Stimulated activated naive CD8-positive, alpha-beta T cell treated with anti-CD3 and anti-CD28 coated beads, Interleukin-15, amount 100 ng/mL, for 72 hours (primary cell): ENCODE measurements around the gene CEACAM19.
"Not testable (repeated sequence)": the region's sequence is repeated elsewhere in the genome, so short reads cannot be mapped to it uniquely, and the experiment has no call there.

Experiments
- ATAC-seq: fragments of 150-1000 bp; cut with Tn5 transposase; 2 replicates; pipeline ENCODE4 v1.10.0; 2021; ENCODE audit warnings: mild to moderate bottlenecking, moderate library complexity
- DNase-seq, 2 donors: peaks; one replicate each; pipeline ENCODE4 v3.0.0; 2021 to 2022
- H3K27ac Mint-ChIP-seq, 2 donors: one replicate each; pipeline ENCODE4 v1.8.0; 2022; ENCODE audit warnings: mild to moderate bottlenecking in 2 of 2, mixed read lengths in 2 of 2, moderate library complexity in 2 of 2
- H3K27me3 Mint-ChIP-seq: one replicate; pipeline ENCODE4 v1.8.0; 2022; ENCODE audit warnings: mixed read lengths
- H3K4me1 Mint-ChIP-seq: one replicate; pipeline ENCODE4 v1.8.0; 2022; ENCODE audit warnings: mild to moderate bottlenecking, mixed read lengths
- H3K4me3 Mint-ChIP-seq, 2 donors: one replicate each; pipeline ENCODE4 v1.8.0; 2022; ENCODE audit warnings: mild to moderate bottlenecking in 2 of 2, mixed read lengths in 2 of 2, moderate library complexity in 1 of 2
- H3K9me3 Mint-ChIP-seq, 2 donors: one replicate each; pipeline ENCODE4 v1.8.0; 2022; ENCODE audit warnings: mixed read lengths in 2 of 2

CEACAM19 gene, protein sequence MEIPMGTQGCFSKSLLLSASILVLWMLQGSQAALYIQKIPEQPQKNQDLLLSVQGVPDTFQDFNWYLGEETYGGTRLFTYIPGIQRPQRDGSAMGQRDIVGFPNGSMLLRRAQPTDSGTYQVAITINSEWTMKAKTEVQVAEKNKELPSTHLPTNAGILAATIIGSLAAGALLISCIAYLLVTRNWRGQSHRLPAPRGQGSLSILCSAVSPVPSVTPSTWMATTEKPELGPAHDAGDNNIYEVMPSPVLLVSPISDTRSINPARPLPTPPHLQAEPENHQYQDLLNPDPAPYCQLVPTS

DNA sequence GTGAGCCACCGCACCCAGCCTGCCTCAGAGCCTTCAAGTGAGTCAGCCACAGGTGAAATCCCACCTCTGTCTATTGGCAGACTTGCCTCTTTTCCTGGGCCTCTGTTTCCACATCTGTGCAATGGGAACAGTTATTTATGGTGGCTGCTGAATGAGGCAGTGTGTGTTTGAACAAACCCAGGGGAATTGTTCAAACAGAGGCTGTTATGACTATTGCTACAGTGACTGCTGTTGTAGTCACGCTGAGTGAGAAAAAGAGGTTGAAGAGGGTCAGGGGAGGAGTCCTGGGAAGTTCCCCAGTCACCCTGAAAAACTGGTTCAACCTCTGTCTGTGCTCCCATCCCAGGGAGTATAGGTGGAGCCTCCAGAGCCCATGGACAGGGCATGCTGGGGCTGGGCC is at the start of gene CEACAM19:
Gene CEACAM19 (plus strand): TSS at position 83 of the 400 bp plus-strand sequence. CDS start 450 bp downstream, outside the sequence.
- Mint-ChIP-seq H3K27me3 (no peaks in the 10 kb centered on the region), H3K27ac (no peak within 1 kb of the TSS), H3K4me1 (no peaks in the 10 kb centered on the region), H3K9me3 (no peaks in the 10 kb centered on the region), H3K4me3 (no peak within 1 kb of the TSS)
- DNase-seq (no peak), ATAC-seq (no peak)

DNA sequence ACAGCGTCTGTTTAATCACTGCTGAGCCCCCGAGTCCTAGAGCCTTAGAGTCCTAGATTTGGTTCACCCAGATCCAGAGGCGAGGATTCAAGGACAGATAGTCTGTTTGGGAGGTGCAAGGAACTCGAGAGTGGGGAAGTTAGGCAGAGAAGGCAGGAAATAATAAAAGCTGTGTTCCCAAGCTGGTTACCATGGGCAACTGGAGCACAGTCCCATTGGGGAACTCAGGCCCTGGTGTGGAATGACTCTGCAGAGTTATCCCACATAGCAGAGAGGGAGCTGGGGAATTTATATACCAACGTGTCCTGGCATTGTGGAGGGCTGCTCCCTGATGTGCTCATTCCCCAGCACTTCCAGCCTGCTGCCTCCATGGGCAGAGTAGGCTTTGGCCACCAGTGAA is 48.2 kb upstream of the CEACAM19 start:
- DNase-seq (no peak), ATAC-seq (no peak)
- no peaks in the 10 kb centered on the region for H3K9me3 Mint-ChIP-seq
- no peak overlapping the region for H3K27ac Mint-ChIP-seq
- no peaks in the 10 kb centered on the region for H3K4me1 Mint-ChIP-seq
- H3K4me3 Mint-ChIP-seq, result no peak overlapping the region
- no peaks in the 10 kb centered on the region for H3K27me3 Mint-ChIP-seq

DNA sequence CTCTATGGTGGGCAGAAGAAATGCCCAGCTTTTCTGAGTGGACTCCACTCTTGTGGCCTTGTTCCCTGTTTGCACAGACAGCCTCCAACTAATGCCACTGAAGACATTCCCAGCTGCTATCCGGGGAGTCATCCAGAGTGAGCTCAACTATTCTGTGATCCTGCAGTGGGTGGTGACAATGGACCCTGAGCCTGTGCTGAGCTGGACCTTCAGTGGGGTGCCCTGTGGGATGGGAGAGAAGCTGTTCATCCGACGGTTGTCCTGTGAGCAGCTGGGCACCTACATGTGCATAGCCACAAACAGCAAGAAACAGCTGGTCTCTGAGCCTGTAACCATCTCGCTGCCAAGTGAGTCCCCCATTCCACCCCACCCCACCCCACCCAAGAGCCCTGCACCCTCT is 47.7 kb upstream of the CEACAM19 start:
- Mint-ChIP-seq H3K4me1 (no peaks in the 10 kb centered on the region), H3K27ac (no peak overlapping the region), H3K27me3 (no peaks in the 10 kb centered on the region), H3K4me3 (no peak overlapping the region), H3K9me3 (no peaks in the 10 kb centered on the region)
- no peak for DNase-seq
- no peak for ATAC-seq

DNA sequence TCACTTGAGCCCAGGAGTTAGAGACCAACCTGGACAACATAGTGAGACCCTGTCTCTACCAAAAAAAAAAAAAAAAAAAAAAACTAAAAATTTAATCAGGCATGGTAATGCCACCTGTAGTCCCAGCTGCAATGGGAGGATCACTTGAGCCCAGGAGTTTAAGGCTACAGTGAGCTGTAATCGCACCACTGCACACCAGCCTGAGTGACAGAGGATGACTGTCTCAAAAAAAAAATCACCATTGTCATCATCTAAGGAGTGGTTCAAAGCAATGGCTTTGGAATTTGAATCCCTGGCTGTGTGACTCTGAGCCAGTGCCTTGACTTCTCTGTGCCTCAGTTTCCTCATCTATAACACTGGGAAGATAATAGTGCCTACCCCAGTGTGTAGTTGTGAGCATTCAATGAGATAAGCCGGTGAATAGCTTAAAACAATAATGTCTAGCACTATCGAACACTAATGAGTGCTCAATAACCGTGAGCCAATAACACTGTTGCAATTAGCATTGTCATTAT is 46.4 kb upstream of the CEACAM19 start:
- Mint-ChIP-seq H3K27me3 (no peaks in the 10 kb centered on the region), H3K4me3 (no peak overlapping the region), H3K9me3 (no peaks in the 10 kb centered on the region), H3K27ac (no peak overlapping the region), H3K4me1 (no peaks in the 10 kb centered on the region)
- no peak for DNase-seq
- no peak for ATAC-seq

DNA sequence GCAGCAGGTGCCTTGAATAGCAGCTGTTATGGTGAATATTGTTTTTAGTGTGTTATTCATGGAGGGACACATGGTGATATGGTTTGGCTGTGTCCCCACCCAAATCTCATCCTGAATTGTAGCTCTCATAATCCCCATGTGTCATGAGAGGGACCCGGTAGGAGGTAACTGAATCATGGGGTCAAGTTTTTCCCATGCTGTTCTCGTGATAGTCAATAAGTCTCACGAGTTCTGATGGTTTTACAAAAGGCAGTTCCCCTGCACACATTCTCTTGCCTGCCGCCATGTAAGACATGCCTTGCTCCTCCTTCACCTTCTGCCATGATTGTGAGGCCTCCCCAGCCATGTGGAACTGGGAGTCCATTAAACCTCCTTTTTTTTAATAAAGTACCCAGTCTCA is 45.6 kb upstream of the CEACAM19 start:
- H3K9me3 Mint-ChIP-seq, H3K4me1 Mint-ChIP-seq, ATAC-seq, H3K27ac Mint-ChIP-seq, H3K4me3 Mint-ChIP-seq, DNase-seq, H3K27me3 Mint-ChIP-seq: not testable (repeated sequence)

DNA sequence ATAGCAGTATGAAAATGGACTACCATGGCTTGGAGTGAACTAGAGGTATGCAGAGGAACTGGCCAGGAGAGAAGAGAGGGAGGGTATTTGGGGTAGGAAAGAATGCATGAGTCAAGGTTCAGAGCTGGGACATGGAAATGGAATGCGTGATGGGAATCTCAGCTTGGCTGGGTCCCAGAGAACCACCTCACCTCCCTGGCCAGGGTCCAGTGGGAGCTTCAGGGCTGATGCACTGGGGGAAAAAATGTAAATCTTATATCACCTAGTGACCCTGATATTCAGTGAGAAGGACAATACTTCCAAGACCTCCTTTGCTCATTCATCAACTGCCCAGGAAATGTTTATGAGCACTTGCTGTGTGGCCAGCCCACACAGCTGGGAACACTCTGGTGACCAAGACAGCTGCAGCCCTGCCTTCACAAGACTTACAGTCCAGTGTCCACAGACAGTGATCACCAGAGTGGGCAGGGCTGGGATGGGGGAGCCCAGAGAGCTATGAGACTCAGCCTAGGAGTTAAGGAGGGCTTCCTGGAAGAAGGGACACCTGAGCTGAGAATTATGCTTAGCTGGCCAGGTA is 45.1 kb upstream of the CEACAM19 start:
- no peak overlapping the region for H3K27ac Mint-ChIP-seq
- no peak for DNase-seq

DNA sequence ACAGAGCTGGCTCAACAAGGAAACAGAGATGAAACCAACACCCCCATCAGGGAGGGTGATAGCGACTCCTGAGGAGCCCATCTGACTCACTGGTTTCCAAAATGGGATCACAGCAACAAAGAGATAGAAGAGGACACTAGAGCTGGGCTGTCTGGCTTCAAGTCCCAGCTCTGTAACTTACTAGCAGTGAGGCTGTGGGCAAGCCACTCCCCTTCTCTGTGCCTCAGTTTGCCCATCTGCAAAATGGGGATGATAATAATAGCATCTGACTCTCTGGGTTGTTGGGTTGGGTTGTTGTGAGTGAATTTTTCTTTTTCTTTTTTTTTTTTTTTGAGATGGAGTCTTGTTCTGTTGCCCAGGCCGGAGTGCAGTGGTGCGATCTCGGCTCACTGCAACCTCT is 43.7 kb upstream of the CEACAM19 start:
- no peak overlapping the region for H3K4me3 Mint-ChIP-seq
- H3K9me3 Mint-ChIP-seq, result no peaks in the 10 kb centered on the region
- ATAC-seq (no peak), DNase-seq (no peak)
- H3K4me1 Mint-ChIP-seq, result no peaks in the 10 kb centered on the region
- H3K27ac Mint-ChIP-seq, result no peak overlapping the region
- no peaks in the 10 kb centered on the region for H3K27me3 Mint-ChIP-seq

More for the DNA sequence above, 45.1 kb upstream of the CEACAM19 start:
- ATAC-seq, result no peak
- H3K4me3 Mint-ChIP-seq, result no peak overlapping the region
- no peaks in the 10 kb centered on the region for H3K4me1 Mint-ChIP-seq
- no peaks in the 10 kb centered on the region for H3K27me3 Mint-ChIP-seq
- H3K9me3 Mint-ChIP-seq, result no peaks in the 10 kb centered on the region

DNA sequence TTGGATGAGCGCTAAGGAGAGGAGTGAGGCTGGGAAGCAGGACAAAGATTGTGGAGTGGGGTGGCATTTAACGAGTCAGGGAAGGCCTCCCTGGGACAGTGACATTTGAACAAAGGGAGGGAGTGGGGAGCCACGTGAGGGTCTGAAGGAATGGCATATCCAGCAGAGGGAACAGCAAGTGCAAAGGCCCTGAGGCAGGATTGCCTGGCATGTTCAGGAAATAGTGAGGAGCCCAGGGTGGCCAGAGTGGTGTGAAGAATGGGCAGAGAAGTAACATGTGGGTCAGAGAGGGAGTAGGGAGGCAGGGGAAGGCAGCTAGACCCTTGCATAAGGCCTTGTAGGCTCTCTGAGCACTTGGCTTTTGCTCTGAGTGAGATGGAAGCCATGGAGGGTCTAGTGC is 42.5 kb upstream of the CEACAM19 start:
- no peak for DNase-seq
- no peak for ATAC-seq
- H3K9me3 Mint-ChIP-seq, result no peaks in the 10 kb centered on the region
- H3K4me1 Mint-ChIP-seq, result no peaks in the 10 kb centered on the region
- peaks cover 5% of the 10 kb centered on the region for H3K27me3 Mint-ChIP-seq
- no peak overlapping the region for H3K27ac Mint-ChIP-seq
- no peak overlapping the region for H3K4me3 Mint-ChIP-seq

DNA sequence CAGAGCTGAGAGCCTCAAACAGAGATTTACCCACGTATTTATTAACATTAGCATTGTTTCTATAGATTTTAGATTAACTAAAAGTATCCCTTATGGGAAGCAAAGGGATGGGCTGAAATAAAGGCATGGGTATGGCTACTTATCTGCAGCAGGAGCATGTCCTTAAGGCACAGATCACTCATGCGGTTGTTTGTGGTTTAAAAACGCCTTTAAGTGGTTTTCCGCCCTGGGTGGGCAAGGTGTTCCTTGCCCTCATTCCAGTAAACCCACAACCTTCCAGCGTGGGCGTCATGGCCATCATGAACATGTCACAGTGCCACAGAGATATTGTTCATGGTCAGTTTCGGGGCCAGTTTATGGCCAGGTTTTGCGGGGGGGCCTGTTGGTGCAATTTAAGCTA is 39.7 kb upstream of the CEACAM19 start:
- H3K4me3 Mint-ChIP-seq, DNase-seq, H3K9me3 Mint-ChIP-seq, H3K27ac Mint-ChIP-seq, H3K4me1 Mint-ChIP-seq, ATAC-seq: not testable (repeated sequence)
- H3K27me3 Mint-ChIP-seq, result peaks cover 22% of the 10 kb centered on the region

DNA sequence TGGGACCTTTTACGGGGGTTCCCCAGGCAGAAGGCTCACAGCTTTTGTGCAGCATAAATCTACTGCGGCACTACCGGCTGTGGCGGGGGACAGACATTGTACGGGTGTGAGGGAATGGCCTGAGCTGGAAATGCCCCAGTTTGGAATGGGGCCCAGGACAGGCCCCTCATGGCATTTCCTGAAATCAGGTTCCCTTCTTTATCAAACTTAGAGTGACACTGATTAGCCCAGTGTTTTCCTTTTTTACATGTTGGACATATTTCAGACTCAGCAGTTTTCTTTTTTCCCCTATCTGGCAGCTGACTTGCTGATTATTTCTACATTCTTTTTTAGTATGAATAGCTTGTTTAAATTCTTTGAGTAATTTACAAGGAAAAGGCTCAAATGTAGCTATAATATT is 37.2 kb upstream of the CEACAM19 start:
- not testable (repeated sequence) for H3K27ac Mint-ChIP-seq, H3K9me3 Mint-ChIP-seq, ATAC-seq

DNA sequence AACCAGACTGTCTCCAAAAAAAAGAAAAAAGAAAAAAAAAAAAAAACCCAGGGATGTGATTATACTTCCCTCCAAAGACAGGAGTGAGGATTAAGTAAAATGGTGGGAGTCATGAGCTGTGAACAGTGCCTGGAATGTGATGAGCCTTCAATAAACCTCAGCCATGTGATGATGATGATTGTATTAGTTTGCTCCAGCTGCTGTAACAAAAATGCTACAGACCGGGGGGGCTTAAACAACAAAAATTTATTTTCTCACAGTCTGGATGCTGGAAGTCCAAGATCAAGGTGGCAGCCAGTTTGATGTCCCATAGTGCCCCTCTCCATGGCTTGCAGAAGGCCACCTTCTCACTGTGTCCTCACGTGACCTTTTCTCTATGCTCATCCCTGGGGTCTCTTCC is 36.5 kb upstream of the CEACAM19 start:
- ATAC-seq (no peak), DNase-seq (no peak)
- Mint-ChIP-seq H3K27me3 (peaks cover 23% of the 10 kb centered on the region), H3K4me1 (no peaks in the 10 kb centered on the region), H3K9me3 (no peaks in the 10 kb centered on the region), H3K27ac (no peak overlapping the region), H3K4me3 (no peak overlapping the region)

More for the DNA sequence above, 37.2 kb upstream of the CEACAM19 start:
- H3K4me1 Mint-ChIP-seq, DNase-seq, H3K4me3 Mint-ChIP-seq: not testable (repeated sequence)
- H3K27me3 Mint-ChIP-seq, result peaks cover 23% of the 10 kb centered on the region

DNA sequence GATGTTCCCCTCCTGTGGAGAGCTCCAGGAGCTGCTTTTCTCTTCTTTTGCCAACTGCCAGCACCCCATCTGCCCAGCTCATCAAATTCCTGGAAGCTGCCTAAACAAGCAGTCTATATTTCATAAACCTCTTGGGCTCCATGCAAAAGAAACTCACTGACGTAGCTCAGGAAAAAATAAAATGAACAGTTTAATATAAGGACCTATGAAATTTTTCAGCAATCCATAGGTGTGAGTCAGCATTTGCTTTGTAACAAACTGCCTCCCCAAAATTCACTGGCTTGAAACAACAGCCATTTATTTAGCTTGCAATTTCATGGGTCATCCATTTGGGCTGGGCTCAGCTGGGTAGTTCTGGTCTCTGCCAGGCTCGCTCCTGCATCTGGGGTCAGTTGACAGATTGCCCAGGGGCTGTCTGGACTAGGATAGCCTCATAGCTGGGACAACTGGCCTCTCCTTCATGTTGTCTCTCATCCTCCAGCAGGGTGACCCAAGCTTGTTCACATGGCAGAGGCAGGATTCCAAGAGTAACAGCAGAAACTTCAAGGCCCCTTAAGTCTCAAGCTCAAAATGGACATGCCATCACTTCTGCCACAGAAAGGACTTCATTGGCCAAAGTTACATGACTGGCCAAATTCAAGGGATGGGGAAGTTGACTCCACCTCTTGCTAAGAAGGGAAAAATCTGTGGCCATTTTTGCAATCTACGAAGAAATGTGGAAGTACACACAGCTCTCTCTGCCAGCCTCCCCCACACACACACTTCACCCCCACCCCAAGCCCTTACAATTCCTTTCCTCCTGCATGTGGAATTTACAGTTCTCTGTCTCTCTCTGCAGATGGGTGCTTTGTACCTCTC is 35.5 kb upstream of the CEACAM19 start:
- DNase-seq, result no peak
- Mint-ChIP-seq H3K27me3 (peaks cover 23% of the 10 kb centered on the region), H3K4me1 (no peaks in the 10 kb centered on the region), H3K4me3 (no peak overlapping the region), H3K27ac (peak overlapping the region in 1 of 2 donors; percentile 61), H3K9me3 (no peaks in the 10 kb centered on the region)
- no peak for ATAC-seq

DNA sequence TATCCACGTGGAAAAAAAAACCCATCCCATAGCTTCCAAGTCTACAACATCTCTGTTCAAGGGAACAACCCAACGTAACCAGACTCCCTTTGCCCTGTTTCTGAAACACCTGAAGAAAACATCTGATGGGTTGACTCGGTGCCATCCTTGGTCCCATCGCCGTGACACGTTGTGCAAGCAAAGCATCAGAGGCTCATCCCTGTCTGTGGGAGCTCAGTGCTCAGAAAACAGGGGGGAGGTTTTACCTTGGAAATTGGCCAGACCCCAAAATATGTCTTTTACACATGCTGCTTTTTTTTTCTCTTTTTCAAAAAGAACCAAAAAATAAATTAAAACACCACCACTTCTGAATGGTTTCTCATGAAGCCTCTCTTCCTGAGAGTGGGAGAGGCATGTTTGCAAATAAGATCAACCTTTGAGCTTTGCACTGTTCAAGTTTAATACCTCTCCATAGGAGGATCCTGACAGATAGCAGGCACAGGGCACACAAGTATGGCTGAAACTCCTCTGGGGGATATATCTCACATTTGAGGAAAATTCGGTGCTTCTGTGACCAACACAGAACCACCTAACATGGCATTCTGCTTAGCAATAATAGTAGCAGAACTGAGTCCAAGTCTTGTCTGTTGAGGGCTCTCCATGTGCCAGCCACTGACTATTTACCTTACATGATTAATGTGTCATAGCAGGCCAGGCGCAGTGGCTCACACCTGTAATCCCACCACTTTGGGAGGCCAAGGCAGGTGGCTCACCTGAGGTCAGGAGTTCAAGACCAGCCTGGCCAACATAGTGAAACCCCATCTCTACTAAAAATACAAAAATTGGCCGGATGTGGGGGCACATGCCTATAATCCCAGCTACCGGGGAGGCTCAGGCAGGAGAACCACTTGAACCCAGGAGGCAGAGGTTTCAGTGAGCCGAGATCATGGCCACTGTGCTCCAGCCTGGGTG is 34.6 kb upstream of the CEACAM19 start:
- Mint-ChIP-seq H3K27ac (peak overlapping the region in 1 of 2 donors; percentile 61), H3K27me3 (peaks cover 23% of the 10 kb centered on the region), H3K4me3 (no peak overlapping the region), H3K9me3 (no peaks in the 10 kb centered on the region), H3K4me1 (no peaks in the 10 kb centered on the region)
- ATAC-seq (no peak), DNase-seq (no peak)

DNA sequence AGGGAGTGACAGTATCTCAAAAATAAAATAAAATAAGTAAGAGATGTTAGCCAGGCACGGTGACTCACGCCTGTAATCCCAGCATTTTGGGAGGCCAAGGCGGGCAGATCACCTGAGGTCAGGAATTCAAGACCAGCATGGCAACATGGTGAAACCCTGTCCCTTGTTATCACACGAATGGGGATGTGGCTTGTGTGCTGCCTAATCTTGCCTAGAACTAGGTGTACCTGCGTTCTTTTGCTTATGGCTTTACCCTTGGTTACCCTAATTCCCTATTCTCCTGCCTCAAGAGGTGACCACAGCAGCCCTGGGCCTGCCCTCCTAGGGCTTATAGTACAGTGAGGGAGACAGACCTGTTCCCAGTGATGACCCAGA is 33.9 kb upstream of the CEACAM19 start:
- ATAC-seq, result no peak
- Mint-ChIP-seq H3K4me3 (no peak overlapping the region), H3K27me3 (peaks cover 23% of the 10 kb centered on the region), H3K27ac (no peak overlapping the region), H3K4me1 (no peaks in the 10 kb centered on the region), H3K9me3 (no peaks in the 10 kb centered on the region)
- no peak for DNase-seq

DNA sequence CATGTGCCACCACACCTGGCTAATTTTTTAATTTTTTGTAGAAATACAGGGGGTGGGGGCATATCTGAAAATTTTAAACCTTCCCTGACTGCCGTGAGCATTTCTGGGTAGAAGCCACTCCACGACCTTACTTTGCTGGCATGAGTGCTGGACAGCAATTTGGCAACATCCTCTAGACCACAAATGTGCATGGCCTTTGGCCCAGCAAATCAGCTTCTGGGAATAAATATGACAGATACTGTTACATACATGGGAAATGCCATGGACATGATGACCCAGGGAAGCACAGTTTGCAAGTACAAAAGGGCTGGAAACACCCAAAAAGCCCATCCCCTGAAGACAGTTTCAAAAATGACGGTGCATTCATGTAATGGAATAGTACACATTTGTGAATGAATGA is 30.8 kb upstream of the CEACAM19 start:
- no peak for ATAC-seq

More for the DNA sequence above, 30.8 kb upstream of the CEACAM19 start:
- Mint-ChIP-seq H3K27ac (no peak overlapping the region), H3K9me3 (no peaks in the 10 kb centered on the region), H3K27me3 (peaks cover 8% of the 10 kb centered on the region), H3K4me3 (no peak overlapping the region), H3K4me1 (peaks cover 4% of the 10 kb centered on the region)
- no peak for DNase-seq
